GM18873 (cell line): Measurements from ENCODE around the gene HS6ST1.
"Not testable (repeated sequence)": the region's sequence is repeated elsewhere in the genome, so short reads cannot be mapped to it uniquely, and the experiment has no call there.

Experiments
- ATAC-seq: cut with Tn5 transposase; IDR thresholded peaks from one replicate; pipeline ENCODE4 v1.9.1; 2021; ENCODE audit warnings: mild to moderate bottlenecking, moderate library complexity, moderate number of reproducible peaks; ENCODE audit not compliant: unreplicated experiment, low FRiP score

The HS6ST1 gene

DNA sequence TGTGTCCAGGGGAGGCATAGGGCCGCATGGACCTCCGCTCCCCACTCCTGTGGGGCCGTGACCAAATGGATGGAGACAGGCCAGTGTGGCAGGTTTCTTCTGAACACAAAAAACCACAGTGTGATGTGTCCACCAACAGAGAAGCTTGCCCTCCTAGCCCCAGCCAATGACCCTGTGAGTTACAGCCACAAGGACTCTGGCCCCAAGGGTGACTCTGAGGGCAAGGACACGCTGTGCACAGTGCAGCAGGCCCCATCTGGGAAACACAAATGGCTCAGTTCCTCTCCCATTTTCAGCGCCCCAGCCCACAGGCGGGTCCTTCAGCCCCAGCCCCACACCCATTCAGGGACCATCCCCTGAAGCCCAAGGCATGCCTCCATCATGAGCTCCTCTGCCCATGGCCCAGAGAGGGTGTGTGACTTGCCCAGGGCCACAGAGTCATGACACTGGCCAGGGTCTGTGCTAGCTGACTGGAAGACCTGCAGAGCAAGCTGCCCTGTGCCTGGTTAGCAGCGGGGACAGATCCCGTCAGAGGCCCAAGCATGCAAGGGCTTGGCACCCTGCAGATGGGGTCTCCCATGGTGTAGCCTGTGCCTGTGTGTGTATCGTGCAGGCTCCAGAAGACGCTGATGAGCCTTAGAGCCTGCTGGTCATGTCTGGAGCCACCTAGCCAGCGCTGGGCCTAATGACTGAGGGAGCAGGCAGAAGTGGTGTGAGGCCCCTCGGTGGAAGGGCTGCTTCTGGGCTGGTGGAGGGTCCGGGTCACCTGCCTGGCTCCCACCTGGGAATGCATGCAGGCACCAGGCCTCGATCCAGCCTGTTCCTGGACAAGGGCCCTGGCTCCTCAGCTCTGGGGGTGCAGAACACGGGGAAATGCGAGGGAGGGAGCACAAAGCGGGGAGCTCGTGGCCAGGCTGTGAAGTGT lies 47.7 kb downstream of the HS6ST1 start:
- ATAC-seq: no peak

DNA sequence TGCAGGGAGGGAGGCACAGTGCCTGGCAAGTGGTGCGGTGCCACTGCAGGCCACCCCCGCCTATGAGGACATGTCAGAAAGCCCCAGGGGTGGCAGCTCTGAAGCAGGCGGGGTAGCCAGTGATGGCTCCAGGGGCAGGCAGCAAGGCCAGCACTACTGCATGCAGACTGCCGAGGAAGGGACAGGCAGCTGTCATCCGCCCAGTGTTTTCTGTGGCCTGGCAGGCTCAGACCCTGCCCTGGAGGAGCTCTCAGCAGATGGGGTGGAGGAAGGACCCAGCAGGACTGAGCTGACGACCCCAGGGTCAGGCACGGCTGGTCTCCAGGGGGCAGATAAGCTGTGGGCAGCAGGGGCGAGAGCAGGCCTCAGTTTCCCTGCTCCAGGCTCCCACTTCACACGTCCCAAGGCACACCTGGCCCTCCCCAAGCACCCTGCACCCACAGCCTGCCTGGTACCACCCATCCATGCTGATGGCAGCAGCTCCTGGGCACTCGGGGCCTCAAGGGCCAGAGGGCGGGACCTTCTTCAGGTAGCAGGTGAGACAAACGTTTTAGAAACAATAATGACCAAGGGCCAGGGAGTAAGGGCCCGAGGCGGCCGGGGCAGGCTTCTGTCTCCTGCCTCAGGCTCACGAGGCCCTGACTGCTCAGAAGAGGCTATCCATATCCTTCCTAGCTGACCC lies 48.5 kb downstream of the HS6ST1 start:
- ATAC-seq: no peak

DNA sequence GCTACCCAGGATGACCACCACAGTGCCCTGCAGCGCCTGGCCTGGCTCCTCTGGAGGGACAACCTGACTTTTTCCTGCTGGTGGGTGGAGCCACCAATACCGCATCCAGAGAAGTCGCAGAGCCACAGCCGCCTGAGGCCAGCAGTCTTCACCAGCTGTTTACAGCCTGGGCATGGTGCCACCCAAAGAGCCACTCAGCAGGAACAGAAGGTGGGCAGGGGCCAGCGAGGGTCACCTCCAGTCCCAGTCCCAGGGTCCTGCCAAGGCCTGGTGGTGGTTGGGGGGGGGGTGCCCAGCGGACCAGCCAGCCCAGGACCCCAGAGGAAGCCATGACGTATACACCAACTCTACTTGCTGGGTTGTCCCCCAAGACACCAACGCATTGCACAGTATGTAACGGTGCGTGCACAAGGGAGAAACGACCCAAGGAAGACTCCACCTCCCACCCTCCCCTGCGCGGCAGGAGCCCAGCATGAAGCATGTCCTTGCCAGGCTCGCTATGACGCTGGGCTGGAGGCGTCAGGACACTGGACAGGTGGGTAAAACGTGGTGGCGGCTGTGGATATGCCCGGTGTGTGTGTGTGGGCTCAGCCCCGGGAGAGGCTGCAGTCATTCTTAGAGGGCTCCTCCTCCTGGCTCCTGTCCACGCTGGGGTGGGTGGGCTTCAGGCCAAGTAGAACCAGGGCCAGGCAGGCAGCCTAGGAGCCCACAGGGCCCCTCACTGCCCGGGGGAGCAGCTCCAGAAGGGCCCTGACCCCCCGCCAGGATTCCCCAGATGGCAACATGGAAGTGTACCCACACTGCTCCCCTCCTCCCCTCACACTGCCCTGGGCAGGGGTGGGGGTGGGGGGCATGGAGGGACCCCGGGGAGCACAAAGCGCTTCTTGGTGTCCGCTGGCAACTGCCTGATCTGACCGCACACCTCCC lies 49.3 kb downstream of the HS6ST1 start:
- no peak for ATAC-seq

DNA sequence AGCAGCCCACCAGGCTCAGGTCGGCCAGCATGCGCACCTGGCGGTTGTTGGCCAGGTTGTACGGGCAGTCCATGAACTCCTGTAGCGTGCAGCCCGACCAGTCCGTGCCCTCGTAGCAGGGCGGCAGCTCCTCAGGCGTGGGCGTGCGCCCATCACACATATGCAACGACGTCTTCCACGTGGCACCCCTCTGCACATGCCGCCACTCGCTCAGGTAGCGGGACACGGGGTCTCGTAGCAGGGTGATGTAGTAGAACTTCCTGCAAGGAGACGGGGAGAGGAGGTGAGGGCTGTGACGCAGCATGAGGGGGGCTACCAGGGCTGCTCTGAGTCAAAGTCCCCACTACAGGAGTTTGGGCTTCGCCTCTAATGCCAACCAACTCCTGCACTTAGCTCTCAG lies 50.1 kb downstream of the HS6ST1 start:
- ATAC-seq: not testable (repeated sequence)

- not testable (repeated sequence) for ATAC-seq
Observed at GRCh38 chr2:128268145-128268544, 50.5 kb downstream of the HS6ST1 start.

DNA sequence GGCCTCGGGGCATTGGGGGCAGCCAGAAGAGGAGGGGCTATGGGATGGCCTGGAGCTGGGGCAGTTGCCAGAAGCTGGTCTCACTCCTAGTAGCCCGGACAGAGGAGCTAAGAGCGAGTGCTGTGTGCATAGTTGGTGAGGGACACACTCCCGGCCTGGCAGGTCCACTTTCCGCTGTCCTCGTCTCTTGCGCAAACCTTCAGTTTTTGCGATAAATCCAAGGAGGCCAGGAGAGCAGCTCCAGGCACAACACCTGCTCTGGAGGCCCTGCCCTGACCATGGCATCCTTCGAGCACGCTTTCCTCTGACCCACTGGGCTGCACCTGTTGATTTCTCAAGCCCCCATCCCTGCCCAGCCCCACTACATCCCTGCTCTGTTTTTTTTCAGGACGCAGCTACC lies 51.0 kb downstream of the HS6ST1 start:
- not testable (repeated sequence) for ATAC-seq

- not testable (repeated sequence) for ATAC-seq
Observed at GRCh38 chr2:128267197-128267596, 51.5 kb downstream of the HS6ST1 start.

DNA sequence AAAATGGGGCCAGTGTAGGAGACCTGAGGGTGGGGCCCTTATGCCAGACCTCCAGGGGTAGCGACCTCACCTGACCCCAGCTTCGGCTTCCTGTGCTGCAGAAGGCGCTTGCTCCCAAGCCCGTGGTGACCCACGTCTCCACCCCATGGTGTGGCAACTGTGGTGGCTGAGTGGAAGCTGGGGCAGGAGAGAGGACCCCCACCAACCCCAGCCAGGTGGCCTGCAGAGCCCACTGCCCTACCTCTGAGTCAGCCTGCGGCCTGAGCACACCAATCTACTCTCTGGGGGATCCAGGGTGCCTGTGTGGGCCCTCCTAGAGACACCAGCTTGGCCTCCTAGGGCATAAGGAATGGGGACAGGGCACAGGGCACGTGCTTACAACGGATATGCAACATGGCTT lies 52.2 kb downstream of the HS6ST1 start:
- ATAC-seq: not testable (repeated sequence)

DNA sequence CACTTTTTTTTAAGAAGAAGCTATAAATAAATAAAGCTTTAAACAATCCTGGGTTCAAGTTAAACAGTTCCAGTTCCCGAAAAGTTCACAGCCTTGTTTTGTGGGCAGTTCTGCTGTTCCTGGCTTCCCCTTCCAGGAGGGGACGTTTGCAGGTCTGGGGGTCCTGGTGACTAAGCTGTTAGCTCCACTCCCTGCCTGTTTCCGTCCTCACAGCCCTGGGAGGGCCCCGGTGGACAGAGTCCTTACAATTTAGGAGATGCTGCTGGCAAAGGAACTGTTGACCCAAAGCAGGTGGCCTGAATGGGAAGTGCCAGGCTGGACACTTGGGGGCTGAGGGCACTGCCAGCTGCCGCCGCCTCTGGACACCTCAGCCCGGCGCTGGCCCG lies 53.1 kb downstream of the HS6ST1 start:
- not testable (repeated sequence) for ATAC-seq

DNA sequence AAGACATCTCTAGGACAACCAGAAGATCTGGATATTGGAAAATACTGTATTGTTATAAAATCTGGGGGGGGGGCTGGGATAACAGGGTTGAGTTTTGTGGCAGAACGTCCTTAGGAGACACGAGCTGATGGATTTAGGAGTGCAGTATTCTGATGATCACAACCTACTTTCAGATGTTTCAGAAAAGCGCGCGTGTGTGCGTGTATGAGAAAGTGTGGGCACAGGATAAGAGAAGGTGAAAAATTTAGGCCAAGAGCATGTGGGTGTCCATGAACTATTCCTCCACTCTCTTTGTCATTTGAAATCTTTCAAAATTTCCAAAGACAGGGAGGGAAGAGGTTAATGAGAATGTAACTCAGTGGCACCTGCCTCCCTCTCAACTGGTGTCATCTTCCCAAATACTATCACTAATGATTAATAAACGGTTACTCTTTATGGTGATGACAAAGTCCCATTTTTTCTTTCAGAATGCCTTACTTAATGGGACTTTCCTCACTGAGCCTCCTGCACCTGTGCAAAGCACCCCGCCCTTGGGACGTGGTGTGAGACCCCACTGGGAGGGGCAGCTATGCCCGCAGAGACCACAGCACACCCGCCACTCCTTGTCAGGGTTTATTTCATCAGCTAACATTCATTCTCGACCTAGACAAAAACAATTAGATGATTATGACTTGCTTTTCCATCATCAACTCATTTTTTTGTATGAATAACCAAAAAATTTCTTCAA lies 53.6 kb downstream of the HS6ST1 start:
- ATAC-seq: no peak

DNA sequence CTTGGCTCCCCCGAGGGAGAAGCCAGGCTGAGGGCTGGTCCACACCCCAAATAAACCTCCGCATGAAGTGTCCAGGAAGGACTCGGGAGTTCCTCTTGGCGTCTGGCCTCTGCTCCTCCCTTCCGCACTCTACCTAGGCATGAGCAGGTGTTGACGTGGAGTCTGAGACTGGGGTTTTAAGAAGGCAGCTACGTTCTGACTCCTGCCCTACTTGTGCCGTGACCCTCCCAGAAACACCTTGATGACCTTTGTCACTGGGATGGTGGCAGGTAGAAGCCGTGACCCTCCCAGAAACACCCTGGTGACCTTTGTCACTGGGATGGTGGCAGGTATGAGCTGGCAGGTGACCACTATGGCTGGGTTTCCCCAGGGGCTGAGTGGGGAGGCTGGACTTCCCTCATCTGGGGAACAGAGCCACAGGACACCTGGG lies 54.8 kb downstream of the HS6ST1 start:
- no peak for ATAC-seq

- ATAC-seq: no peak
Observed at GRCh38 chr2:128262315-128263253, 56.1 kb downstream of the HS6ST1 start.

GRCh38 chr2:128261245-128262128 lies 57.2 kb downstream of the HS6ST1 start:
- ATAC-seq: no peak

DNA sequence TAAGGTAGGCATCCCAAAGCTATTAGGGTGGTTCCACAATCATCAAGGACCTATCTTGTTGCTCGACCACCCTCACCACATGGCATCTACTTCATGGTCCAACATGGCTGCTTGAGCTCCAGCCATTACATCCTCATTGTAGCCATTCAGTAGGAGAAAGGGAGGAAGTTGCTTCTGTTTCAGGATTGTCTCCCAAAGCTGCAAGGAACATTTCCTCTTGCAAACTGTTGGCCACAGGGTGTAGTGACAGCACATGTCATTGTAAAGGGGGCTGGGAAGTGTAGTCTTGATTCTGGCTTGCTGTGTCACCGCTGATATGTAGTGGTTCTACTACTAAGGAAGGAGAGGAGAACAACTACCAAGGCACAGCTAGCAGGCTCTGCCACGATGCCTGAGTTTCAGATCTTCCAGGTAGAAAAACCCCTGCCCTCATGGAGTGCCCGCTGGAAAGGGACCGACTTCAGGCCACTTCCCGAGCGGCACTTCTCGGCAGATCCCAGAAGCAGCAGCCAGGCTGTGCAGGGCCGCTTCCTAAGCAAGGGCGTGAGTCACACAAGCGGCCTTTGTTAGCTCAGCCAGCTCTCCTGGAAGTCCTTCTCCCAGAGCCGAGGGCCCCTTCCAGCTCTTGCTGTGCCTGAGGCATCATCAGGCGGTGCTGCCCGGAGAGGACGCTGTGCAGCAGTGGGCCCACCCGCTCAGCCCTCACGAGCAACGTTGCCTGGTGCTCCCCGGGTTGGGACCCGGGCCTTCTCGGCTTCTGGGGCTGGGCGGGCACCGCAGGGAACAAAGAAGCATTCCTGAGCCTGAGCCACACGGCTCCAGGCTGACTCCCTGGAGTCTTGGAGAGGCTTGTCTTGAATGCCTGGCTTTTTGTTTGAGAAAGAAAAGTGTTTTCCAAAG lies 58.2 kb downstream of the HS6ST1 start:
- ATAC-seq: no peak

- no peak for ATAC-seq
Observed at GRCh38 chr2:128259585-128259984, 59.1 kb downstream of the HS6ST1 start.

GRCh38 chr2:128258218-128258617 lies 60.5 kb downstream of the HS6ST1 start:
- no peak for ATAC-seq

DNA sequence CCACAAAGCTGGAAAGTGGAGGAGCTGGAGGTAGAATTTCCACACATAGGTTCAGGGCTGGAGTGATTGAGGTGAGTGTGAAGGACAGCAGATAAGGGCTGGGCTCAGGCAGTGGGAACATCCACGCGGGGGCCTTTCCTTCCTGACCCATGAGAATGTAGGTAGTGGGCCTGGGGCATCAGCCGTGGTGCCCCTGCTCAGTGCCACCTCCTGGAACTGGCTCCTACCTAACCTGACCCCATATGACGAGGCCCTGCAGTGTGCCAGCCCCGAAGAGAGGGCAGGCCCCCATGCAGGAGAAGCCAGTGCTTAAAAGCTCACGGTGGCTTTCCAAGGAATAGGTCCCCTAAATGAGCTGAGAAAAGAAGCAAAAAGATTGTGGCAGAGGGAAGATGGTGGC lies 66.2 kb downstream of the HS6ST1 start:
- ATAC-seq: no peak
